ENCODE data around the gene EBLN1.

GRCh38 chr10:22252801-22253579 lies 35.2 kb upstream of the EBLN1 start:
- TF ChIP-seq ZNF232 (CRISPR knock-in tag; IDR thresholded peaks at IDR 0.05), result no peak
- TF ChIP-seq ESRRA (CRISPR knock-in tag; IDR thresholded peaks at IDR 0.05; ENCODE audit: borderline replicate concordance), result no peak
- TF ChIP-seq NR3C1 (CRISPR knock-in tag; conservative IDR thresholded peaks at IDR 0.05; ENCODE audit: low read depth), result no peak
- no peak for TF ChIP-seq CTCF (IDR thresholded peaks at IDR 0.05)
- no peak for TF ChIP-seq NR2C2 (CRISPR knock-in tag; IDR thresholded peaks at IDR 0.05)
- TF ChIP-seq FOXP4 (CRISPR knock-in tag; IDR thresholded peaks at IDR 0.05), result no peak
- no peak for TF ChIP-seq GTF2I (CRISPR knock-in tag; conservative IDR thresholded peaks at IDR 0.05)
- no peak for TF ChIP-seq SP1 (CRISPR knock-in tag; conservative IDR thresholded peaks at IDR 0.05)
- no peak for TF ChIP-seq SMAD4 (CRISPR knock-in tag; IDR thresholded peaks at IDR 0.05)
- no peak for TF ChIP-seq JUN (CRISPR knock-in tag; IDR thresholded peaks at IDR 0.05)
- TF ChIP-seq CBFB (CRISPR knock-in tag; IDR thresholded peaks at IDR 0.05; ENCODE audit: low read depth), result no peak
- TF ChIP-seq ARID4B (CRISPR knock-in tag; IDR thresholded peaks at IDR 0.05; ENCODE audit: borderline replicate concordance), result 0 out of 2 replicates have a peak, but pooled peaks have one; percentile 41
- TF ChIP-seq IRF1 (CRISPR knock-in tag; IDR thresholded peaks at IDR 0.05), result no peak
- TF ChIP-seq SMAD3 (CRISPR knock-in tag; IDR thresholded peaks at IDR 0.05; ENCODE audit: borderline replicate concordance), result no peak
